GM12891 (cell line): Measurements from ENCODE around the gene MED26.

ENCODE experiments used
- DNase-seq: peaks from one replicate; pipeline ENCODE4 v3.0.0; 2011; ENCODE audit warnings: low spot score; ENCODE audit not compliant: insufficient read length
- FAIRE-seq: peaks from 2 replicates; lab custom pipeline; 2011; peaks lifted over from hg19 to GRCh38; lab: Jason Lieb, UNC
- PAX5 ChIP-seq: IDR thresholded peaks from 2 replicates; pipeline ENCODE4 v1.6.1; 2011; ENCODE audit warnings: low read length, moderate library complexity, mild to moderate bottlenecking; ENCODE audit not compliant: insufficient read depth, severe bottlenecking
- POLR2A ChIP-seq: IDR thresholded peaks from 2 replicates; pipeline ENCODE4 v1.6.1; 2011; ENCODE audit warnings: low read depth, low read length, control low read depth
- POLR2AphosphoS5 ChIP-seq: IDR thresholded peaks from 2 replicates; pipeline ENCODE4 v1.6.1; 2011; ENCODE audit warnings: low read depth, low read length, control low read depth
- POU2F2 ChIP-seq: IDR thresholded peaks from 2 replicates; pipeline ENCODE4 v1.6.1; 2011; ENCODE audit warnings: low read depth, mild to moderate bottlenecking, control low read depth, low read length, moderate library complexity
- SPI1 ChIP-seq: IDR thresholded peaks from 2 replicates; pipeline ENCODE4 v1.6.1; 2011; ENCODE audit warnings: low read depth, low read length, control low read depth
- TAF1 ChIP-seq: IDR thresholded peaks from 2 replicates; pipeline ENCODE4 v1.6.1; 2011; ENCODE audit warnings: low read depth, low read length, control low read depth

Gene MED26

GRCh38 chr19:16619457-16619856, 8.5 kb downstream of the MED26 start:
- FAIRE-seq (no peak), DNase-seq (no peak)
- TF ChIP-seq TAF1 (no peak), SPI1 (no peak), PAX5 (no peak), POLR2AphosphoS5 (no peak), POU2F2 (no peak), POLR2A (no peak)

GRCh38 chr19:16618248-16618647, 9.8 kb downstream of the MED26 start:
- FAIRE-seq (peak; percentile 50), DNase-seq (no peak)
- TF ChIP-seq POLR2A (no peak), POU2F2 (no peak), PAX5 (no peak), TAF1 (no peak), SPI1 (no peak), POLR2AphosphoS5 (no peak)

DNA sequence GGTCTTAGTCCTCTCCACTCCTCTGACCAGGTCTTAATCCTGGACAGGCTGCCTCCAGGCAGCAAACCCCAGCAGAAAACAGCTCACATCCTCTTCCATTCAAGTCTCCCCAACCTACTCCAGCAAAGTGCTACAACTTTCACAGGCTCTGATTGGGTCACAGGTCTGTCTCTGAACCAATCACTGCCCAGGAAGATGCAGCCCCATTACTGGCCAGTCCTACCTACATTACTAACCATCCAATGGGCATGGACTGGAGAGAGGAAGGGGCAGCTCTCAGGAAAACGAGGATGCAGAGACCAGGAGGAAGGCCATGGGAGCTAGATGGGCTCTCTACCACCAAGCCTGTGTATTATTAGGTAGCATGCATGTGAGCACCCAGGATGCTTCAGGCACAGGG, 12.2 kb downstream of the MED26 start:
- no peak for DNase-seq
- peak; percentile 48 for FAIRE-seq
- no peak for TF ChIP-seq POLR2AphosphoS5
- TF ChIP-seq POLR2A, result no peak
- TF ChIP-seq PAX5, result no peak
- TF ChIP-seq SPI1, result no peak
- no peak for TF ChIP-seq TAF1
- TF ChIP-seq POU2F2, result no peak

DNA sequence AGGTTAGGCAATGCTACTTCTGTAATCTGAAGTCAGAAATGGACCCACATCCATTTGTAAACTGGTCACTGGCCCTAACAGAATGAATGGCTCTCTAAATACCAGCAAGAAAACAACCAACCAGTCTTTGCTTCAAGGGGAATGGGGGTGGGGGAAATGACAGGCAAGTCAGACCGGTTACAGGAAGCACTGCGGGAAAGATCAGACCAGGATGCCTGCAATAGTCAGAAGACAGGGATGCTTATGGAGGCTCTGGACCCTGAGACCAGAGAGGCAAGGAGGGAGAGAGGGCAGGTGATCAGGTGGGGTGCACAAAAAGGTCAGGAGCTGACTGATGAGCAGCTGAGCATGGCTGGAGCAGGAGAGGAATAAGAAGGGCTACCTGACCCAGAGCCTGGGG, 13.1 kb downstream of the MED26 start:
- peak; percentile 55 for FAIRE-seq
- no peak for TF ChIP-seq PAX5
- no peak for TF ChIP-seq POLR2A
- TF ChIP-seq POLR2AphosphoS5, result no peak
- TF ChIP-seq POU2F2, result no peak
- TF ChIP-seq TAF1, result no peak
- DNase-seq, result no peak

DNA sequence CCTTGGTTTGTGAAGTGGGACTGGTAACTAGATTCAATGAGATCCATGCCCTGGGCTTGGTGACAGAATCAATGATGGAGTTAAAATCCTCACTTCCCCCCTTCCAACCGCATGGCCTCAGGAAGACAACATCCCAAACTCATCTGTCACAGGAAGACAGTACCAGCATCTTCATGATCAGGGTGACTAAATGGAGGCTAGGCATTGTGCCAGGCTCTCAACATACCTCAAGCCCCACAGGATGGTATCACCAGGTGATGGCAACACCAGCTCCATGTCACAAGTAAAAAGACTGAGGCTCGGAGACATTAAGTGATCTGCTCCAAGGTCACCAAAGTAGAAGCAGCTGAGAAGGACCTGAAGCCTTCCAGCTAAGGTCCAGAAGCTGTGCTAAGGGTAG, 14.2 kb downstream of the MED26 start:
- DNase-seq, result no peak
- no peak for FAIRE-seq
- no peak for TF ChIP-seq POLR2A
- TF ChIP-seq TAF1, result no peak
- no peak for TF ChIP-seq PAX5
- TF ChIP-seq SPI1, result no peak
- TF ChIP-seq POLR2AphosphoS5, result no peak
- no peak for TF ChIP-seq POU2F2

DNA sequence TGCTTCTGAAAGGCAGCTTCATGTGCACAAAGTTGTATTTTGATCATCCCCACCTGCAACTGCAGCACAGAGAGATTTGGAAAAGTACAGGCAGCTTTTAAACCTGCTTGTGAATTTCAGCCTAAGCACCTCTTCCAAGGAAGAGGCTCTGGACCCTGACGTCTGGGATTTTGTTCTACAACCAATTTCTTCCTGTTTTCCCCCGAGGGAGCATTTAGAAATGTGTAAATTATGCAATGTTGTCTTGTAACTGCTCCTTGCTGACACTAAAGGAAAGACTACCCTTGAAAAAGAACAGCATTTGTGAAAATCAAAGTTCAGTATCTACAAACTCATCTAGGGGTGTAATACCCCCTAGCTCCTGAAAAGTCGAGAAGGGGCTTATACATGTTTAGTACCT, 15.4 kb downstream of the MED26 start:
- FAIRE-seq (peak; percentile 13), DNase-seq (no peak)
- no peak for TF ChIP-seq POU2F2
- TF ChIP-seq PAX5, result no peak

DNA sequence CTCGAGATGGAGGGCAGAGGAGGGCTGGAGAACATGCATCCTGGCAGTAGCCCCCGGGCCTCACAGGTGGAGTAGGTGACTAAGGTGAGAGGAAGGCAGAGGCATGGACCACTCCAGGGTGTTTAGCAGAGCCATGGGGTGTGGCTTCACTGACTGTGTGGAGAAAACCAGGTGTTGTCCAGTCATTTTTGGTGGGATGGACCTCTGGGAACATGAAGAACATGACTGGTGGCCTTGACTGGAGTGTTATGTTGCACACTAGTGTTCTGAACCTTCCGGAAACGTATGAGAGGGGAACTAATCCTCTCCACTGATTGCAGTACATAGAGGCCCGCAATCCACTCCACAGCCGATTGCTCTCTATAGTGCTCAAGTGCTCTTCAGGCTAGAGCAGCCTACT, 16.9 kb downstream of the MED26 start:
- TF ChIP-seq POU2F2, result no peak
- no peak for TF ChIP-seq SPI1
- no peak for FAIRE-seq
- no peak for DNase-seq

- TF ChIP-seq POLR2AphosphoS5, result no peak
- no peak for TF ChIP-seq POU2F2
- TF ChIP-seq PAX5, result no peak
- FAIRE-seq (no peak), DNase-seq (no peak)
Measured at GRCh38 chr19:16609511-16610200, 18.3 kb downstream of the MED26 start.

GRCh38 chr19:16608290-16608739, 19.7 kb downstream of the MED26 start:
- FAIRE-seq, result peak; percentile 35
- DNase-seq, result no peak
- TF ChIP-seq TAF1 (no peak), POLR2A (no peak), POLR2AphosphoS5 (no peak), PAX5 (no peak), POU2F2 (no peak), SPI1 (no peak)

- no peak for FAIRE-seq
- TF ChIP-seq POLR2A, result no peak
- TF ChIP-seq POLR2AphosphoS5, result no peak
- TF ChIP-seq PAX5, result no peak
- DNase-seq, result no peak
Measured at GRCh38 chr19:16607819-16608218, 20.2 kb downstream of the MED26 start.
